ENCODE measurements around the gene ANO9. TPM values are rescaled to one million over a fixed set of nuclear protein-coding genes. Genes with fewer than 3 reads are reported as not detected.

The ANO9 gene
- total RNA-seq, 2 donors from 2014 or later = 0.11 to 0.75 TPM

- Histone ChIP-seq H3K27me3 (no peaks in the 10 kb centered on the region), H3K9me3 (no peaks in the 10 kb centered on the region), H3K4me3 (no peak overlapping the region), H3K36me3 (no peaks in the 10 kb centered on the region), H3K27ac (no peak overlapping the region), H3K4me1 (peaks cover 0 to 29% of the 10 kb centered on the region in 2 donors)
- TF ChIP-seq CTCF (IDR thresholded peaks at IDR 0.05) = no peak
- no peak for DNase-seq (ENCODE audit: low spot score)
These were observed 32.7 kb downstream of the ANO9 start for GRCh38 chr11:409008-409599.

GRCh38 chr11:408154-409007, 33.4 kb downstream of the ANO9 start:
- H3K27ac ChIP-seq = no peak overlapping the region
- no peaks in the 10 kb centered on the region for H3K9me3 ChIP-seq
- no peaks in the 10 kb centered on the region for H3K27me3 ChIP-seq
- TF ChIP-seq CTCF (IDR thresholded peaks at IDR 0.05) = no peak
- H3K36me3 ChIP-seq = no peaks in the 10 kb centered on the region
- DNase-seq (ENCODE audit: low spot score) = no peak
- peaks cover 0 to 23% of the 10 kb centered on the region in 2 donors for H3K4me1 ChIP-seq
- no peak overlapping the region for H3K4me3 ChIP-seq

GRCh38 chr11:407651-408123, 34.1 kb downstream of the ANO9 start:
- Histone ChIP-seq H3K27ac (peak overlapping the region in 1 of 2 donors; percentile 52), H3K27me3 (no peaks in the 10 kb centered on the region), H3K4me3 (peak overlapping the region; percentile 11 to 69), H3K9me3 (no peaks in the 10 kb centered on the region), H3K4me1 (peaks cover 0 to 21% of the 10 kb centered on the region in 2 donors), H3K36me3 (no peaks in the 10 kb centered on the region)
- DNase-seq (ENCODE audit: low spot score) = no peak
- TF ChIP-seq CTCF (IDR thresholded peaks at IDR 0.05) = no peak

GRCh38 chr11:406796-407650, 34.8 kb downstream of the ANO9 start:
- H3K9me3 ChIP-seq = no peaks in the 10 kb centered on the region
- peak in 1 of 2 donors; percentile 45 for TF ChIP-seq CTCF (IDR thresholded peaks at IDR 0.05)
- peaks cover 0 to 21% of the 10 kb centered on the region in 2 donors for H3K4me1 ChIP-seq
- peak; percentile 79 for DNase-seq (ENCODE audit: low spot score)
- no peaks in the 10 kb centered on the region for H3K27me3 ChIP-seq
- H3K36me3 ChIP-seq = no peaks in the 10 kb centered on the region
- H3K27ac ChIP-seq = peak overlapping the region; percentile 73 to 77
- H3K4me3 ChIP-seq = peak overlapping the region; percentile 69

- peak overlapping the region; percentile 73 to 77 for H3K27ac ChIP-seq
- no peak for DNase-seq (ENCODE audit: low spot score)
- TF ChIP-seq CTCF (IDR thresholded peaks at IDR 0.05) = no peak
These were observed 35.6 kb downstream of the ANO9 start for GRCh38 chr11:405954-406795.

More at GRCh38 chr11:405954-406795, 35.6 kb downstream of the ANO9 start:
- Histone ChIP-seq H3K4me3 (peak overlapping the region; percentile 69), H3K36me3 (no peaks in the 10 kb centered on the region), H3K9me3 (no peaks in the 10 kb centered on the region), H3K4me1 (peaks cover 0 to 21% of the 10 kb centered on the region in 2 donors), H3K27me3 (no peaks in the 10 kb centered on the region)

Data from right atrium auricular region (tissue), 2 donors.